ENCODE measurements around the gene DUS3L.

- TF ChIP-seq CTCF (IDR thresholded peaks at IDR 0.05) (no peak), POLR2A (IDR thresholded peaks at IDR 0.05; ENCODE audit: low read depth) (no peak)
Observed at GRCh38 chr19:5793188-5793587, 2.2 kb upstream of the DUS3L start.

Data from esophagus muscularis mucosa (tissue), 3 donors.